HG03045 (cell line): ENCODE results near the gene CDH1.
"Not testable (repeated sequence)": the region's sequence is repeated elsewhere in the genome, so short reads cannot be mapped to it uniquely, and the experiment has no call there.

Source experiments
- ATAC-seq: cut with Tn5 transposase; IDR thresholded peaks from one replicate; pipeline ENCODE4 v1.9.1; 2021; ENCODE audit warnings: mild to moderate bottlenecking, moderate library complexity; ENCODE audit not compliant: unreplicated experiment

The CDH1 gene

GRCh38 chr16:68786685-68787418 is 49.8 kb downstream of the CDH1 start:
- ATAC-seq: no peak

- ATAC-seq: not testable (repeated sequence)
These were observed 50.3 kb downstream of the CDH1 start for GRCh38 chr16:68787419-68787807.

- no peak for ATAC-seq
These were observed 53.2 kb downstream of the CDH1 start for GRCh38 chr16:68790130-68790761.

DNA sequence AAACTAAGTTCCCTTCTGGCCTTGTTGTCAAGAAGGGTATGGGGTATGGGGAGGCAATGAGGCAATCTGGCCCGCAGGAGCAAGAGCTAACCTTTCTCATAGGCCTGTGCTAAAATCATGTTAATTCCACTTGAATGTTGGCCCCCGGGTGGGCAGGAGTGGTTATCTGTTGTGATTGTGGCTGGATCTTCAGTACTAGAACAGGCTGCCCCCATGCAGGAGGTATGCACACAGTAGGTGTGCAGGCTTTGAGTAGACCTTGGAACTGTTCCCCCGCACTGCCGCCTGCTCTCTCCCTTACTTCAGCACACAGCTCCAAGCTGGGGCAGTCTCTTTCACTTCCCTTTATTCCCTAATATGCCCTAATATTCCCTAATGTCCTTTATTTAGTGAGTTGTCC is 53.9 kb downstream of the CDH1 start:
- ATAC-seq: no peak

DNA sequence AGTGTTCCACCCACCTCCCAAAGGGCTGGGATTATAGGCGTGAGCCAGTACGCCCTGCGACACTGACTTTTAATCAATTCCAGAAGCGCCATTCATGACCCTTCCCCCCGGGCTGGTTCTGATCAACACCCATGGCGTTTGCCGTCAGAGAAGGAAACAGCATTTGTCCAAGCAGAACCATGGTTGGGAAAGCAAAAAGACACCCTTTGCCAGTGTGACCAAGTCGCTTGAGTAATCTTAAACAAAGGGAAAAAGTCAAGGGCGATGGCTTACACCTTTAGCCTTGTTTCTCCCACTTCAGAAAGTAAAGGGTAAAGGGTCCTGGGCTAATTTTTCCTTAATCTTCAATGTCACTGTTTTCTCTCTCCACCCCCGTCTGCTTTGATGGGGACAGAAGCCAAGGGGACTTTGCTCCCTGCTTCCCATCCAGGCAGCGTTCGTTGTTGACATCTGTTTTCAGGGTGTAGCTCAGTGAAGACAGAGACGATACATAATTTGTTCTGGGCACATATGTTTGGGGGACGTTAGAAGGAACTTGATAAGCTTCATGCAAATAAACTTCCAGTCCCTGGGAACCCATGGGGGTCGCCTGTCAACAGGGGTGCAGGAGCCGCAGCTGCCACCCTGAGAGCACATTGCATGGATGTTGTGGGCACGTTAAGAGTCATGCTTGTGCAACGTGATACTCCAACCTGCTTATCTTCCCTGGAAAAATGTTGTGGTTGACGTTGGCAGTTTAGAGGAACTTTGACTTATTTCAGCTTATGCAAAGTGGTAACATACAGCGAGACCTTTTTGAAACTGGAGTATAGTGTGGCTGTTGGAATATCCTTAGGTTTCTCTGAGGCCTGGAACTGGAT is 55.6 kb downstream of the CDH1 start:
- ATAC-seq: no peak

DNA sequence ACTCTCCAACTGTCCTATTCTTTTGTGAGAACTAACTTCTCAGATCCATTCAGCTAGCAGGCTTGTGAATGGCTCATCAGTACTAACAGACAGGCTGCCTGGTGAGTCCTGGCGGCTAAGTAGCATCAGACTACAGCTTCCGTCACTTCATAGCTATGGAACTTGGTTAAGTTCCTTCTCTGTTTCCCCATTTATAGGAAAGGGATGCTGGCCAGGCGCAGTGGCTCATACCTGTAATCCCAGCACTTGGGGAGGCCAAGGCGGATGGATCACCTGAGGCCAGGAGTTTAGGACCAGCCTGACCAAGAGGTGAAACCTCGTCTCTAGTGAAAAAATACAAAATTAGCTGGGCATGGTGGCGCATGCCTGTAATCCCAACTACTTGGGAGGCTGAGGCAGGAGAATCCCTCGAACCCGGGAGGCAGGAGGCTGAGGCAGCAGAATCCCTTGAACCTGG is 56.3 kb downstream of the CDH1 start:
- no peak for ATAC-seq

- ATAC-seq: no peak
These were observed 61.3 kb downstream of the CDH1 start for GRCh38 chr16:68798398-68798797.

DNA sequence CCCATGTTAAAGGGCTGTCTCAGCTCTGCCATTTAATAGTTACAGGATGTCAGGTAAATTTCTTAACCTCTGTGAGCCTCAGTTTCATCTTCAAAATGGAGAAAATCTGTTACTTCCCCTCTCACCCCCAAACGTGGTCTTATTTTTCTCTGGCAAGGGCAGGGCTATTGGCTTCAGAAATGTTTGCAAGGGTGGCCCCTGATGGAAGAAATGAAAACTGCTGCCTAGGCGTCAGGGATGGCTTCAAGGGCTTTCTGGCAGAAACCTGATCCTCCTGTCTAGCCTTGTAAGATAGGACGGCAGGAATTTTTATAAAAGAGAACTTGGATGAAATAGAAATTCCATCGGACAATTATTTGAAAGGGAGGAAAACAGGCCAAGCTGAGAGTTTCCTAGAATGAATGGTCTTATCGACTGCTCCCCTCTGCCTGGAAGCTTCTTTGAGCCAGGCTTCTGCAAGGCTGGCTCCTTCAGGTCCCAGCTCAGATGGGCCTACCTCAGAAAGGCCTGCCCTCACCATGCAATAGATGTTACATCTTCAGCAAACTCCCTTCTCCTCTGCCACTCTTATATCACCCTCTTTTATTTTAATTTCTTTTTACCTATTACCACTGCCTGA is 63.3 kb downstream of the CDH1 start:
- ATAC-seq: no peak

DNA sequence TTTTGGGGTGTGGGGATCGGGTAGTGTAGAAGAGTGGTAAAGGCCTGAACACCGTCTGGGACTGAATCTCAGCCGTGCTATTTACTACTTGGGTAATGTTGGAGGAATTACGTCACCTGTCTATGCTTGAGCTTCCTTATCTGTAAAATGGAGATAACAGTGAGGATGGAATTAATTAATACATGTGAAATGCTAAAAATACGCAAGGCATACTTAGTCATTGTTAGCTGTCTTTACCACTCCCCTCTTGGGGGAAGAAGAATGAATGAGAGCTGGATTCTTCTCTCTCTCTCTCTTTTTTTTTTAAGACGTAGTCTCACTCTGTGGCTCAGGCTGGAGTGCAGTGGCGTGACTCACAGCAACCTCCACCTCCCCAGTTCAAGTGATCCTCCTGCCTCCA is 65.1 kb downstream of the CDH1 start:
- ATAC-seq: no peak

DNA sequence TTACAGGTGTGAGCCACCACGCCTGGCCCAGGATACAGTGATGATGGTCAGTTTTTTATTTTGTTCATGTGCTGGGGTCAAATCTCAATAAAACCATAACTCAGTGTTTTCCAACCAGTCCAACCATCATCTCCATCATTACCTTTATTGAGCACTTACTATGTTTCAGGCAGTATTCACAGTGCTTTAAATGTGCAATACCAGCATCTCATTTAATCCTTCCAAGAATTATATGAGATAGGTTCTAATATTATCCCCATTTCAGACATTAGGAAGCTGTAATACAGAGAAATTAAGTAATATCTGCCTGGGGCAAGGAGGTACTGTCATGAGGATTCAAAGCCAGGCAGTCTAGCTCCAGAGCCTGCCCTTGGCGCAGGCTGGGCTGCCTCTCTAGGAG is 69.3 kb downstream of the CDH1 start:
- no peak for ATAC-seq

- ATAC-seq: no peak
These were observed 69.9 kb downstream of the CDH1 start for GRCh38 chr16:68806981-68807380.

GRCh38 chr16:68814516-68814915 is 77.4 kb downstream of the CDH1 start:
- no peak for ATAC-seq

GRCh38 chr16:68823401-68824135 is 86.5 kb downstream of the CDH1 start:
- no peak for ATAC-seq

GRCh38 chr16:68825427-68825826 is 88.3 kb downstream of the CDH1 start:
- no peak for ATAC-seq

DNA sequence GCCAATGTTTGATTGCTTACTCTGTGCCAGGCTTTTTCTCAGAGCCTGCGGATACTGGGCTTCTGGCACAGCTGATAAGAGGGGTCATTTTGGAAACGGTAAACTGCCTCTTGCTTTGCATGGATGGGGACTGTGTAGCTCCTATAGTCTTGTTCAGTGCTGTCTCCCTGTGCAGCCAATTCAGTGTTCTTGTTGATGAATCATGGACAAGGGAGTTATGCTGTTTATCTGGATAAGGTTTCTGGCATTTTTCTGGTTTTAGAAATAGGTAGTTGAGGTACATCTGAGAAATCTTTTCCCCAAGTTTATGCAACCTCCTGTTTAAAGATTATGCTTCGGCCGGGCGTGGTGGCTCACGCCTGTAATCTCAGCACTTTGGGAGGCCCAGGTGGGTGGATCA is 89.6 kb downstream of the CDH1 start:
- ATAC-seq: no peak

DNA sequence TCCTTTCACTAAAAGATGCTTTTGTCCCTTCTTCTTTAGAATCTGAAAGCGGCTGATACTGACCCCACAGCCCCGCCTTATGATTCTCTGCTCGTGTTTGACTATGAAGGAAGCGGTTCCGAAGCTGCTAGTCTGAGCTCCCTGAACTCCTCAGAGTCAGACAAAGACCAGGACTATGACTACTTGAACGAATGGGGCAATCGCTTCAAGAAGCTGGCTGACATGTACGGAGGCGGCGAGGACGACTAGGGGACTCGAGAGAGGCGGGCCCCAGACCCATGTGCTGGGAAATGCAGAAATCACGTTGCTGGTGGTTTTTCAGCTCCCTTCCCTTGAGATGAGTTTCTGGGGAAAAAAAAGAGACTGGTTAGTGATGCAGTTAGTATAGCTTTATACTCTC is 96.2 kb downstream of the CDH1 start:
- ATAC-seq: no peak

- ATAC-seq: no peak
These were observed 97.5 kb downstream of the CDH1 start for GRCh38 chr16:68834550-68834949.

DNA sequence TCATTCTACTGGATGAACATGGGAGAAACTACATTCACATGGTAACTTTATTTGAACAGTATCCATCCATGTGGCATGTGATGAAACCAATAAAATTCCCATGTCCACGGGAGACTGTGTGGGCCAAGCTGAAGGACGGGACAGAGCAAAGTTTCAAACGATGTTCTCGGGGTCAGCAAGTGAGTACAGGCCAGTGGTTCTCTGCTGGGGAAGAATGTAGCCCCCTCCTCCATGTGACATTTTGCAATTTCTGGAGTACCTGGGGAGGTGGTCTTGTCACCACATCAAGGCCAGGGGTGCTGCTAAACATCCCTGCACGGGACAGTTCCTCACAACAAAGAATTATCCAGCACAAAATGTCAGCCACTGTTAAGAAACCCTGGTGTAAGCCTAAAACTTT is 98.9 kb downstream of the CDH1 start:
- ATAC-seq: no peak

- ATAC-seq: no peak
These were observed 102.7 kb downstream of the CDH1 start for GRCh38 chr16:68839831-68840230.

GRCh38 chr16:68842964-68843481 is 105.9 kb downstream of the CDH1 start:
- ATAC-seq: not testable (repeated sequence)
